HAP-1 (cell line): ENCODE results near the gene DUXB.

ENCODE experiments used
- DNase-seq, 2 experiments: peaks; one replicate each; pipeline ENCODE4 v3.0.0-alpha.2; 2016 to 2020; ENCODE audit warnings: low spot score in 2 of 2
- H3K27me3 ChIP-seq: fragments of 250-450 bp; sonication (Bioruptor Pico); 2 replicates; pipeline ENCODE4 v1.5.1; 2020; ENCODE audit warnings: low read depth, mild to moderate bottlenecking, moderate library complexity
- H3K36me3 ChIP-seq: fragments of 250-450 bp; sonication (Bioruptor Pico); replicated peaks from 2 replicates; pipeline ENCODE4 v1.5.1; 2020; ENCODE audit warnings: mild to moderate bottlenecking
- H3K4me1 ChIP-seq: fragments of 250-450 bp; sonication (Bioruptor Pico); 2 replicates; pipeline ENCODE4 v1.5.1; 2020; ENCODE audit warnings: mild to moderate bottlenecking
- H3K4me3 ChIP-seq: fragments of 250-450 bp; sonication (Bioruptor Pico); 2 replicates; pipeline ENCODE4 v1.5.1; 2020; ENCODE audit warnings: mild to moderate bottlenecking, moderate library complexity
- H3K9me3 ChIP-seq: fragments of 250-450 bp; sonication (Bioruptor Pico); 2 replicates; pipeline ENCODE4 v1.5.1; 2020; ENCODE audit warnings: mild to moderate bottlenecking, moderate library complexity
- in situ Hi-C: fragments of 300-500 bp; cut with MboI; formaldehyde crosslinking; loops from 3 replicates; pipeline ENCODE4 v1.14.3; 2020; ENCODE audit warnings: low sequenced_read_pairs, inconsistent platforms, mixed read lengths

The DUXB gene

GRCh38 chr16:75701361-75701760 lies at the start of gene DUXB:
Gene DUXB, minus strand, starts transcription at chr16:75701461. Its CDS starts 43 bp downstream, at chr16:75701418.
- DNase-seq = no peak
- Histone ChIP-seq H3K4me1 (no peaks in the 10 kb centered on the region), H3K27me3 (no peaks in the 10 kb centered on the region), H3K36me3 (no peaks in the 10 kb centered on the region), H3K9me3 (no peaks in the 10 kb centered on the region), H3K4me3 (no peak within 1 kb of the TSS)
- in situ Hi-C loops = no loop called here

GRCh38 chr16:75750528-75750927 lies 49.3 kb upstream of the DUXB start:
- Histone ChIP-seq H3K4me1 (no peaks in the 10 kb centered on the region), H3K4me3 (no peak overlapping the region), H3K36me3 (no peaks in the 10 kb centered on the region), H3K27me3 (no peaks in the 10 kb centered on the region), H3K9me3 (no peaks in the 10 kb centered on the region)
- DNase-seq = no peak
- in situ Hi-C loops = no loop called here

- Histone ChIP-seq H3K36me3 (no peaks in the 10 kb centered on the region), H3K27me3 (no peaks in the 10 kb centered on the region), H3K9me3 (peaks cover 8% of the 10 kb centered on the region), H3K4me1 (no peaks in the 10 kb centered on the region), H3K4me3 (no peak overlapping the region)
- DNase-seq = no peak
- in situ Hi-C loops = no loop called here
These were observed 45.1 kb upstream of the DUXB start for GRCh38 chr16:75746359-75746758.

- Histone ChIP-seq H3K4me3 (no peak overlapping the region), H3K27me3 (no peaks in the 10 kb centered on the region), H3K4me1 (no peaks in the 10 kb centered on the region), H3K36me3 (no peaks in the 10 kb centered on the region), H3K9me3 (peaks cover 8% of the 10 kb centered on the region)
- DNase-seq = no peak
- in situ Hi-C loops = no loop called here
These were observed 44.6 kb upstream of the DUXB start for GRCh38 chr16:75745823-75746222.

GRCh38 chr16:75745242-75745641 lies 44.0 kb upstream of the DUXB start:
- H3K4me1 ChIP-seq = no peaks in the 10 kb centered on the region
- H3K4me3 ChIP-seq = no peak overlapping the region
- DNase-seq = no peak
- H3K36me3 ChIP-seq = no peaks in the 10 kb centered on the region
- peaks cover 8% of the 10 kb centered on the region for H3K9me3 ChIP-seq
- no peaks in the 10 kb centered on the region for H3K27me3 ChIP-seq
- in situ Hi-C loops = no loop called here

- Histone ChIP-seq H3K36me3 (no peaks in the 10 kb centered on the region), H3K27me3 (no peaks in the 10 kb centered on the region), H3K9me3 (peaks cover 8% of the 10 kb centered on the region), H3K4me3 (no peak overlapping the region), H3K4me1 (no peaks in the 10 kb centered on the region)
- peak in 1 of 2 experiments; percentile 13 for DNase-seq
- in situ Hi-C loops = no loop called here
These were observed 41.3 kb upstream of the DUXB start for GRCh38 chr16:75742424-75743047.

GRCh38 chr16:75733305-75734211 lies 32.3 kb upstream of the DUXB start:
- no peaks in the 10 kb centered on the region for H3K36me3 ChIP-seq
- no peak for DNase-seq

GRCh38 chr16:75732871-75733270 lies 31.6 kb upstream of the DUXB start:
- Histone ChIP-seq H3K27me3 (no peaks in the 10 kb centered on the region), H3K36me3 (no peaks in the 10 kb centered on the region), H3K9me3 (no peaks in the 10 kb centered on the region), H3K4me1 (no peaks in the 10 kb centered on the region), H3K4me3 (no peak overlapping the region)
- no peak for DNase-seq
- in situ Hi-C loops = no loop called here

More at GRCh38 chr16:75733305-75734211, 32.3 kb upstream of the DUXB start:
- H3K9me3 ChIP-seq = no peaks in the 10 kb centered on the region
- H3K4me3 ChIP-seq = no peak overlapping the region
- H3K4me1 ChIP-seq = no peaks in the 10 kb centered on the region
- in situ Hi-C loops = no loop called here
- H3K27me3 ChIP-seq = no peaks in the 10 kb centered on the region

GRCh38 chr16:75727221-75727620 lies 26.0 kb upstream of the DUXB start:
- no peak overlapping the region for H3K4me3 ChIP-seq
- no peaks in the 10 kb centered on the region for H3K9me3 ChIP-seq
- no peak for DNase-seq
- H3K27me3 ChIP-seq = no peaks in the 10 kb centered on the region
- in situ Hi-C loops = no loop called here
- no peaks in the 10 kb centered on the region for H3K4me1 ChIP-seq
- H3K36me3 ChIP-seq = no peaks in the 10 kb centered on the region

- Histone ChIP-seq H3K27me3 (no peaks in the 10 kb centered on the region), H3K4me3 (no peak within 1 kb of the TSS), H3K9me3 (no peaks in the 10 kb centered on the region), H3K36me3 (no peaks in the 10 kb centered on the region), H3K4me1 (no peaks in the 10 kb centered on the region)
- no peak for DNase-seq
- in situ Hi-C loops = no loop called here
These were observed 25.1 kb upstream of the DUXB start, which contains the start of gene CPHXL for GRCh38 chr16:75726390-75726789. Gene CPHXL, minus strand, starts transcription at chr16:75726490. Its CDS starts 48 bp downstream, at chr16:75726442.

GRCh38 chr16:75718452-75718851 lies 17.2 kb upstream of the DUXB start:
- Histone ChIP-seq H3K36me3 (no peaks in the 10 kb centered on the region), H3K9me3 (no peaks in the 10 kb centered on the region), H3K27me3 (no peaks in the 10 kb centered on the region), H3K4me3 (no peak overlapping the region), H3K4me1 (no peaks in the 10 kb centered on the region)
- in situ Hi-C loops = no loop called here
- DNase-seq = no peak

GRCh38 chr16:75714661-75715060 lies 13.4 kb upstream of the DUXB start:
- H3K27me3 ChIP-seq = no peaks in the 10 kb centered on the region; the same call in 1 of the 2 replicates
- no peaks in the 10 kb centered on the region for H3K4me1 ChIP-seq
- no peak overlapping the region for H3K4me3 ChIP-seq
- no peak for DNase-seq
- in situ Hi-C loops = no loop called here
- no peaks in the 10 kb centered on the region for H3K9me3 ChIP-seq
- H3K36me3 ChIP-seq = no peaks in the 10 kb centered on the region

GRCh38 chr16:75710344-75710743 lies 9.1 kb upstream of the DUXB start:
- Histone ChIP-seq H3K4me3 (no peak overlapping the region), H3K36me3 (no peaks in the 10 kb centered on the region), H3K4me1 (no peaks in the 10 kb centered on the region), H3K9me3 (no peaks in the 10 kb centered on the region), H3K27me3 (peaks cover 6% of the 10 kb centered on the region)
- DNase-seq = no peak
- in situ Hi-C loops = no loop called here

GRCh38 chr16:75703306-75703705 lies 2.0 kb upstream of the DUXB start:
- Histone ChIP-seq H3K36me3 (no peaks in the 10 kb centered on the region), H3K27me3 (no peaks in the 10 kb centered on the region), H3K4me3 (no peak overlapping the region), H3K4me1 (no peaks in the 10 kb centered on the region), H3K9me3 (no peaks in the 10 kb centered on the region)
- no peak for DNase-seq
- in situ Hi-C loops = no loop called here
